Putamen (tissue), 1 donor: ENCODE results near the gene PLPPR5.
A peak's percentile ranks its signal among the peaks of the same experiment; 100 is the strongest.
"Not testable (repeated sequence)": the region's sequence is repeated elsewhere in the genome, so short reads cannot be mapped to it uniquely, and the experiment has no call there.

Experiments
- DNase-seq: peaks from one replicate; pipeline ENCODE4 v3.0.0-alpha.2; 2016; ENCODE audit warnings: low spot score

Gene PLPPR5, protein sequence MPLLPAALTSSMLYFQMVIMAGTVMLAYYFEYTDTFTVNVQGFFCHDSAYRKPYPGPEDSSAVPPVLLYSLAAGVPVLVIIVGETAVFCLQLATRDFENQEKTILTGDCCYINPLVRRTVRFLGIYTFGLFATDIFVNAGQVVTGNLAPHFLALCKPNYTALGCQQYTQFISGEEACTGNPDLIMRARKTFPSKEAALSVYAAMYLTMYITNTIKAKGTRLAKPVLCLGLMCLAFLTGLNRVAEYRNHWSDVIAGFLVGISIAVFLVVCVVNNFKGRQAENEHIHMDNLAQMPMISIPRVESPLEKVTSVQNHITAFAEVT

DNA sequence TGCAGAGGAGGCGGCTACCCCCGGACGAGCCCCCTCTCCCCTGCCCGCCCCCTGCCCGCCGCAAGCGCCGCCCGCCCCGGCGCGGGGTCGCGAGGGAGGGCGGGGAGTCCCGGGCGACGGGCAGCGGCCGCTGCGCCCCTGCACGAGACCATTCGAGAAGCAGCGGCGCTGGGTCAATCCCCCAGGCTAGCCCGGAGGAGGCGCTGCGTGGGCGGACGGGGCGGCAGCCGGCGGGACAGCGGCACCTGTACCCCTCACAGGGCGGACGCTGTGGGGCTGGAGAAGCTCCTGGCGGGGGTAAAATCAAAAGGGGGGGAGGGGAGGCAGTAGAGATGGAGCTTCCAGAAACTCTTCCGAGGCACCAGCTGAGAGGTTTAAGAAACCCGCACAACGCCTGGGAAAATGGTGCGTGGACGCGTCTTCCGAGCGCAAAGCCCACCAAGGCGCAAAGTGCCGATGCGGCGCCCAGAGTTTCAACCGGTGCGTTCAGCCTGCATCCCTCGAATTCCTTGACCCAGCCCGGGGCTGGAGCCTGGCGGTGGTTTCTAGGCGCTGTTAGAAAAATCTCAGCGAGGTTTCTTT is at the start of gene PLPPR5:
TSS of gene PLPPR5 (minus strand) at position 1 of the 582 bp plus-strand sequence. CDS start 190 bp downstream, outside the sequence.
- DNase-seq = no peak

DNA sequence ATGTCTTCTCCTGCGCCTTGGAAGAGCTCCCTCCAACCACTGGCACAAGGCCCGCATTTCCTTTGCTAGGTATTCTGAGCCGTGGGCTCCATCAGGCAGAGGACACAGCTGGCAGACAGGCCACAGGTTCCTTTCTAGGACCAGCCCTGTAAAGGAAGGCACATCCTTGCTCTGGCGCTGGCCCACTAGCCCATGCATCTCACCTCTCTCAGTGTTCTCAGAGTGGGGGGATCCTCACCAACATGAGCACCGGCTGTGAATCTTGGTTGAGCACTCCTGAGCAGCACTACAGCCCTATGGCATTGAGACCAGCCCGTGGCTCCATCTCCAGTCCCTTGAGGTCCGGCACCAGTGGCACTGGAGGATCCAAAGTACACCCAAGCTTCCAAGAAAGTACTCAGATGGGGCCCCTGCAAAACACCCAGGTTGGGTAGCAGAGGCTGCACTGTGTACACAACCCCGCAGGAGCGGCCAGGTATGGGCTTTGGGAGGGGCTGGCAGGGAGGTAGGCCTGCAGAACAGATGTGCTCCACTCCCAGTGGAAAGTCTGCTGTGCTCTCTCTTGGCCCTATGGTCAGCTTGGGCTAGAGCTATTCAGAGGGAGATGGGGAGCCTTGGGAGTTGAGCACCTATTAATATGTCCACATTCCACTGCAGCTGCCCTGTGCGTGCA is 47.1 kb upstream of the PLPPR5 start:
- no peak for DNase-seq

DNA sequence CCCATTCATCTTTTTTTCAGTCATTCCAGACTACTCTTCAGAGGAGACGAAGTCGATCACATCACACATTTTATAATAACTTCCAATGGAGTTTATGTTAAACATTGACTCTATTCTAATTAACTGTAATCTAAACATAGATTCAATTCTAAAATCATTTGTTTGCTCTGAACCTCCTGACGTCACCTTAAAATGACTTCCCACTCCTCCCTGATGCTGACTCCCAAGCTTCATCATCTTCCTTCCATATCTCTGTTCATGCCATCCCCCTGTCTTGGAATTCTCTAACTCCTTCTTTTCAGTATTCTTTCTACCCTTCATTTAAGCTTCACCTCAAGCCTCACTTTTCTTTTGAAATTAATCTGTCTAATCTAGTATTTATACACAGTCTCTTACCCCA is 45.1 kb upstream of the PLPPR5 start:
- DNase-seq = no peak

DNA sequence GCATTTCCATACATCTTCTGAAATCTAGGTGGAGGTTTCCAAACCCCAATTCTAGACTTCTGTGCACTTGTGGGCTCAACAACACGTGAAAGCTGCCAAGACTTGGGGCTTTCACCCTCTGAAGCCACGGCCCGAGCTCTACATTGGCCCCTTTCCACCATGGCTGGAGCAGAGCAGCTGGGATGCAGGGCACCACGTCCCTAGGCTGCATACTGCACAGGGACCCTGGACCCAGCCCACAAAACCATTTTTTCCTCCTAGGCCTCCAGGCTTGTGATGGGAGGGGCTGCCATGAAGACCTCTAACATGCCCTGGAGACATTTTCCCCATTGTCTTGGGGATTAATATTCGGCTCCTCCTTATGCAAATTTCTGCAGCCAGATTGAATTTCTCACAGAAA is 32.1 kb upstream of the PLPPR5 start:
- not testable (repeated sequence) for DNase-seq

DNA sequence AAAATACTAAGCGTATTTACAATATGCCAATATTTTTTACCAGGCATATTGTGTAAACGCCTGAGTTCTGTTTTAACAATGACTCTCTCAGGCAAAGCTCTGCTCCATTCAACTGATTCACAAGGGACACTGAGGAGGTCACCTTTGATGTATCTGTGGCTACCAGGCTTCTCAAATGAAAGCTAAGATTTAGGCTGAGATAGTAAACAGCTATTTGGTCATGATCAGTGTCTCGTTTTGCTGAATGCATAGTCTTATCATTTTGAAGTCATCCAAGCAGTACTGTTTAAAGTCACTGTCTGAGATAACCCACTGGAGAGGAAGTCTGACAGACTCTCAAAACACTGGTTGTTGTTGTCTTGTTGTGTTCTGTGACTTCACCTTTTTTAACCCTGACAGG is 13.7 kb upstream of the PLPPR5 start:
- no peak for DNase-seq

DNA sequence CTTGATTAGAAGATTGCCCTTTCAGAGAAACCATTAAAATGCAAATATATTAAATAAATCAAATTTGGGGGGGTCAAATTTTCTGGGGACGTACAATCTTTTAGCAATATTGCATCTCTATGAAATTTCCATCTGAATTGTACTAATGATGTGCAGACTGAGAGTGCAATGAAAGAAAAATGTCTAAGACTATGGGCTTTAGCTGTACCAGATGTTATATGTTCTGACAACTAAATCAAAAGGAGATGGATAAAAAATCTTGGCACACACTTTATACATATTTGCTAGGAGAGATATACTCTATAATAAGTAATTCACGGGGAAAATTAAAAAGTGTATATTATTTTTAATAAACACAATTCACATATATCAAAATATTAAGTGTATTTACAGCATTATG is 13.0 kb upstream of the PLPPR5 start:
- DNase-seq = no peak

DNA sequence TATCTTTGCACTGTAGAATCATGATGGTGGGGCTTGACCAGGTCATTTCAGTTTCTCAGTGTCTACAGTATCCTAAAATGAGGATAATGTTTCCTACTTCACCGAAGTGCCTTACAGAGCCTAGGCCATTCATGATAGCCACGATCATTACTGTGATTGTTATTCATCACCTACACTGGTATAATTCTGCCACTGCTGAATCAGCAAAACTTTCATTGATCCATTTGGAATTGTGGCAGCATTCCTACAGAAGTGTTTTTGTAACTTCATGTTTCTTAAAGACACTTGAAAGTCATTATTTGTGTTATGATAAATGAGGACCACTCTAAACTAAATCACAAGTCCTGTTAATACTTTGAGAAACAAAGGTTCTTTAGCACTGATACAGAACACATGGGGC is 6.0 kb upstream of the PLPPR5 start:
- no peak for DNase-seq

DNA sequence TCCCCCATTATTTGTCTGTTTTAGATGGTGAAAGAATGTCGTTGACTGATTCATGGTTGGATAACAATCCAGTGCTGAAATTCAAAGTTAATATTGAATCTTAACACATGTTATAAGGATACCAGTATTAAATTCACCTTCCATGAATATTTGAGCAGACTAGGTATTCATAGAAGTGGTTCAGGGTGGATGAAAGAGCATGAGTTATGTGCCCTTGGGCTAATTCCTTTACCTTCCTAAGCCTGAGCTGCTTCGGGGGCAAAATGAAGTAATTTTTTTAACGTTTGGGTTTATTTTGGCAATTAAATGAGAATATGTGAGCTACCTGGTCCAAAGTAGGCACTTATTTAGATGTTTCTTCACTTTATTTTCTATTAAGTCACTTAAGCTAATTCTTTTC is 2.7 kb upstream of the PLPPR5 start:
- DNase-seq = no peak

DNA sequence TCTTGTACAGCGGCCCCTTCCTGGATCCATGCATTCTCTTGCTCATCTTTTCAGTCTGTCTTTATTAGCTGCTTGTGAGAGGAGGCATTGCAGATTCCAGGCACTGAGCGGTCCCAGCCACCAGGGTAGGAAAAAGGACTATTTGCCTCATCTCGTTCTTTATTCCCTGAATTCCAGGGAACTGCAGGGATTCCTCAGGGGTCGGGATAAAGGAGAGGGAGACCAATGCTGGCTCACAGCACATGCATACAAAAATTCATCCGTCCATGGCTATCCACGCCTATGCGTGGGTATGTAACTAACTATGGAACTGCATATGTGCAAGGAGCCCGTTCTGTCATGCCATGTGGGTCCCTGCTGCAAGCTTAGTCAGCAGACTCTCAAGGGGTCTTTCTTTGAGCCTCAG is 879 bp upstream of the PLPPR5 start:
- no peak for DNase-seq

DNA sequence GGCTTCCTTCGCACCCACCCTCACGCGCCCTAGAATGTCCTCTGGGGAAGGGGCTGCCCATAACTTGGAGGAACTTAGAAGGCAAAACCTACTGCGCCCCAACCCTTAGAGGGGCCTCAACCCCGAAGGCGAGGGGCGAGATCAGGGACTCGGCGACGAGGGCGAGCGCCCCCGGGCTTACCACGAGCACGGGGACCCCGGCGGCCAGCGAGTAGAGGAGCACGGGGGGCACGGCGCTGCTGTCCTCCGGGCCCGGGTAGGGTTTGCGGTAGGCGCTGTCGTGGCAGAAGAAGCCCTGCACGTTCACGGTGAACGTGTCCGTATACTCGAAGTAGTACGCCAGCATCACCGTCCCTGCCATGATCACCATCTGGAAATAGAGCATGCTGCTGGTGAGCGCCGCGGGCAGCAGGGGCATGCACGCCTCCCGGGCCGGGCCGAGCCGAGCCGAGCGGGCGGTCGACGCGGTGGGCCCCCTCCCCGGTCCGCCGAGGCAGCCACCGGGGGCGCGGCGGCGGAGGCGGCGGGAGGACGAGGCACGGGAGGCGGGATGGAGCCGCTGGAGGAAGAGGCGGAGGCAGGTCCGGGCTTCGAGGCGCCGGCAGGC is 304 bp downstream of the PLPPR5 start:
- no peak for DNase-seq

DNA sequence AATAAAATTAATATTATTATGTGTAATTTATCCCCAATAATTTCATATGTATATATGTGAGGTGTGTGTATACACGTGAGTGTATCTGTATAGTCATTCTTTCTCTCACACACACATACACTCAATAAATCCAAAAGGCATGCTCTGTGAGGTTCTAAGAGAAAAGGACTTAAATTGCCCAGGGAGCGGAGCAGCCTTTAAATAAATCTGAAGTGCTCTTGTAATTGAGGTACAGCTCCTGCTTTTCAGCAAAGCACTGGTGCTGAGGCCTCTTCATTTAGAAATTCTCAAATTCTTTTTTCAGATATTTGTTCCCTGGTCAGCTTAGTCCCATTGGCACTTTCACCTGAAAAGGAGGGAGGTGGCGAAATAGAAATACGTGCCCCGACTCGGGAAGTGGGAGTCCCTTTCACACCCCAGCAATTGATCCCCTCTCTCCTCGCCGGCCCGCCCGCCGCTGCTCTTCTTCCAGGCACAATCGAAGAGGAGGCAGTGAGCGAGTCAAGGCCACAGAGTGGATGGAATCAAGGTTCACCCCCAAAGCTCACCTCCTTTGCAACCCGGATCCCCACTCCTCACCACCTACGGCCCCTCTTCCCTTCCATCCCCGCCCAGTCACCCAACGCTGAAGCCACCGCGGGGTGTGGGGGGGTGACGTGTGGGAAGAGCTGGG is 944 bp downstream of the PLPPR5 start:
- DNase-seq = no peak

DNA sequence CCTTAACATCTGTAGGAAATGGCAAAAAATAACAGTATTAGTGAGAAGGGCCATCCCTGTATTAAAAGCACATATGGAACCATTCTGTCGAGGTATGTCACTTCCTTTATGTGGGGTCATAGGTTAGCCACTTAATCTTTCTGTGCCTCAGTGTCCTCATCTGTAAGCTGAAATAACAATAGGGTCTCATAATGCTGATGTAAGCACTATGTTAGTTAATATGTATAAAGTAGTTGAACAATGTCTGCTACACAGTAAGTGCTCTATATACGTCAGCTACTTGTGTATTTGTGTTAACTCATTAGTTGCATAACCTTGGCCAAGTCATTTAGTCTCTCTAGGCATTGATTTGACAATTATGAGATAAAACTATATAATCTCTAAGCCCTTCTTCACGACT is 11.8 kb downstream of the PLPPR5 start:
- DNase-seq = no peak

DNA sequence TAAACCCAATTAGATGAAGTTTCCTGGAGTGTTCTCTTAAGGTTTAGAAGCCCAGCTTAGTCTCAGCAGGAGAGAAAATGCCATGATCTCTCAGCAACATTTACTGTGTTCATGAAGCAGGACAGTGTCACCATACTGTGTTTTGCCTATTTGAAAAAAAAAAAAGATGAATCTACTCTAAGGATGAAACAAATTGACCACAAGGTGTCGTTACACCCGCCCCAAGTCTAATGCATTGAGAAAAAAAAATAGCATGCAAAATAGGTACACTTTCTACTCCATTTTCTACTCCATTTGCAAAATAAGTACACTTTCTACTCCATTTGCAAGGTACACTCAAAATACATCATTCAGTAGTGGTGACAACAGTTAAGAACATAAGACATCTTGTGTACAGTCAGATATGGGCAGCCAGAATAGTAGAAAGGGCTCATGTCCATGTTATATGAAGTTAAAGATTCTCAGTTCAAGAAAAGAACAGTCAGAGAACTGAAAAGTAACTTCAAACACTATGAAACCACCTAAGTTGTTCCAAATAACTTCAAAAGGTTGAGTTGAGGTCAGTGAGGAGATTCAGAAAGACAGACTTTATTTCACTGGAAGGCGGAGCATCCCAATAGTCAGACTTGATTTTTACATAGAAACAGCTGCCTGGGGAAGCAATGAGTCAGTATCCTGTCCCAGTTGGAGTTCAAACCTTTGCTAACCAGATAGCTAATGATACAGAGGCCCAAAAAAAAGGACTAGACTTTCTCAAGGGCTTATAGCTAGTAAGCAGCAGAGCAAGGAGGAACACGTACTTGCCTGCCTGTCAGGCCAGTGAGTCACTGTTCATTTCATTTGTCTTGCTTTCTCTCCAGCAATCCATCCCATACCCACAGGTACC is 13.3 kb downstream of the PLPPR5 start:
- no peak for DNase-seq

DNA sequence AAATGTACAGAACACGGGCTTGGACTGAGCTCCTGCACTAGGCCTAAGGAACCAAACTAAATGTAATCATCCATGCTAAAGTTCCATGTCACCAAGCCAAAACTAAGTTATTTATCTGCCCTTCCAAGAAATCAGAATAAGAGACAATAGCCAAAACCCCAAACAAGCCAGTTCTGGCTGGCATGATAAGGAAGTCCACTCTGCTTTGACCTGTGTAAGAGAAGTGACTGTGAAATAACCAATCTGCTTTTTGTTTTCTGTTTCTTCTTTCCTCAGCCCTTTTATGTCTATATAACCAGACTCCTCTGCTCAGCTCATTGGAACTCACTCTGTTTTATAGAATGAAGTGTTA is 15.1 kb downstream of the PLPPR5 start:
- DNase-seq = no peak

DNA sequence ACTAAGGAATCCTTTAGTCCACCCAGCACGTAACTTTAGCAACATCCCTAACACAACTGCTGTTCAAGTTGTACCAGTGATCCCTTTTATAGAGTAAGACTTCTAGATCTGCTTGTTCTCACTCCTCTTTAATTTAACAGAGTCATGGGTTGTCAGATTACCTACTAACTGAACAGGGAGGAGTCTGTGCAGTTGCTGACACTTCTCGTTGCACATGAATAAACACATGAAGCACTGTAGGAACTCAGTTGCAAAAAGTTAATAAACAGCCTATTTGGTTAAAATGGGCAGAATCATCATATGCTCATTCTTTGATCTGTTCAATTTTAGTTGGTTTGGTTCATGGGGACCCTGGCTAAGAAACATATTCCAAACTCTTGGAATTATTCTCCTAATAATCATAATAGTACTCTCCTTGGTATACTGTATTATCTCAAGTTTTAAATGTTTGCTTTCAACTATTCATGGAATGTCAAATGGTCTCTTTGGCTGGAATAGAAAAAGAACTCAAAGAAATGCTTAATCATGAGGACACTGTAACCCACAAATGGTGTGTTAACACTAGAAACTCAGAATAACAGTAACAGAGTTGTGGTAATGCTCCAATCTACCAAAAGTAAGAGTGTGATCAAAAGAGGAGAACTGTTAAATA is 15.6 kb downstream of the PLPPR5 start:
- no peak for DNase-seq

DNA sequence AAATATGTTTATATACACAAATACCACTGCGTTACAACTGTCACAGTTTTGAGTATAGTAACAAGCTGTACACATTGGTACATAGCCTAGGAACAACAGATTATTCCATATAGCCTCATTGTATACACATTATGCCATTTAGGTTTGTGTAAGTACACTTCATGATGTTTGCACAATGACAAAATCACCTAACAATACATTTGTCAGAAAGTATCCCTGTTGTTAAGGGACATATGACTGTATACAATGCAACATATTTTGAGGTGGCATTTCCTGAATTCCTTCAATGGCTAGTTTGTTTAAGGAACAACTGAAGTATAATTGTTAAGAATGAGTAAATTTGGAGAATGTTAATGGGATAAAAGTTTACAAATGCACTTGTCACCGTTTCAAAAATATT is 19.0 kb downstream of the PLPPR5 start:
- no peak for DNase-seq

DNA sequence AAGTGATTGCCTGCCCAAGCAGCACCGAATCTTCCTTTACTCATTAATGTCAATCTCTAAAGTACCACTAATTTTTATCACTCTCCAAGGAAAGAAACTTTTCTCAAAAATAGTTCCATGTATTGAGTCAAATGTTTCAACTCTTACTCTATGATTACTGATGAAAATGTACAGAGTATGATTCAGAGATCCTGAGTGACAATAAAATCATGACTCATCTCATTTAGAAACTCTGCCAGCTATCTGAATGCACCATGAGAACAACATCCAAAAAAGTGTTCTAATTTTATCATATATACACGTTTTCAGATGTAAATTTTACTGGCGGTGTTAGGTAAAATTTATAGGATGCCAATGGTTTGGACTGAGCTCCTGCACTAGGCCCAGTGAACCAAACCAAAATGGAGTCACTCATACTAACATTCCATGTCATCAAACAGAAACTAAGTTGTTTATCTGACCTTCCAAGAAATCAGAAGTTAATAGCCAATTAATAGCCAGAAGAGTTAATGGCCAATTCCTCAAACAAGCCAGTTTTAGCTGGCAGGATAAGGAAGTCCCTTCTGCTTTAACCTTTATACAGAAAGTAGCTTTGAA is 22.6 kb downstream of the PLPPR5 start:
- no peak for DNase-seq

DNA sequence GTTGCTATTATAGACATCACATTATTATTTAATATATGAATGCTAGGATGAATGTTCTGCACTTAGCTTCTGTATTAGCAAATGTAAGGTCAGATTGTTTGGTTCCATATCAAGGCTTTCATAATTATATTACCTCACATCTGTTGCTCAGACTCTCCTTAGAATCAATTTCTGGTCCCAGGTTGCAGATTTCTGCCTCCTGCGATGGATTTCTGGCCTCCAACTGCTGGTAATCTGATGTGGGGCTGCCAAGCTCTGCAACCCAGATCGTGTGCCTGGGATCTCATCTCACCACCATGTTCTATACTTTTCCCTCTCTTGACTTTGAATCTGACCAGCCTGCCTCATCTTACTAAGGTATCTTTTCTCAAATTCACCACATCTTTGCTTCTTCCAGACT is 25.2 kb downstream of the PLPPR5 start:
- no peak for DNase-seq

DNA sequence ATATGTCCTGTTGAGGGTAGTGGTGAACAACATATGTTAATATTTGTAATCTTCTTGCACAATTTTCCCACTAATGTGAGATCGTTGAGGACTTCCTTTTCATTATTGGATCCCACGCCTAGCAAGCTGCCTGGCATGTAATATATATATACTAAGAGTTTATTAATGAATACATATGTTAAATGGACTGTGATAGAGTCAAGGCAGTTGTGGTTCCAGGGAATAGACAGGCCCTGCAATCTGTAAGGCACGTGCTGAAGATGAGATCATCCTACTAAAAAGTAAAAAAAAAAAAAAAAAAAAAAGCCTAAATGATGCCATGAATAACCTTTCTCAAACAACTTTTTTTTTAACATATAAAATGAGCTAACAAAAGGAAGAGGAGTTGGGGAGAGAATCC is 28.9 kb downstream of the PLPPR5 start:
- DNase-seq = no peak

DNA sequence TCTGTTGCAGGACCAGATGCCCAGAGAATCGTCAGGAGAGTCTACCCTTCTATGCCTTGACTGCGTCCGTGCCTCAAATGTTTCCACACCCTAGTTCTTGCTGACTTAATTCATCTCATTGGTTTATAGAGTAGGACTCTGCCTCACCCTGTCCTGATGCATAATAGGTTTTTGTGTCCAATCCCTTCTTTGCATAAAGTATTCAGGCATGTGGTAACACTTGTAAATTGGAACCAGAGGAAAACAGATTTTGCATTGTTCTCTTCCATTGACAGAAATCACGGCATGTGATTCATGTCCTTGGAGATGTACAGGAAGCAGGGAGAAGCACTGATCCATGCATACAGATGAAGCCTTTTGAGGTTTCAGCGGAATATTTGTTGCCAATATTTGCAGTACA is 29.5 kb downstream of the PLPPR5 start:
- peak; percentile 7 for DNase-seq
